ENCODE data around the gene KISS1. TPM values are rescaled to one million over a fixed set of nuclear protein-coding genes. Genes with fewer than 3 reads are reported as not detected.

Gene KISS1
- polyA plus RNA-seq, 1 of the 3 experiments (the other 2 are of a cell fraction), result 0.10 TPM

- H3K9ac ChIP-seq, result no peak overlapping the region
- no peaks in the 10 kb centered on the region for H4K20me1 ChIP-seq (ENCODE audit: insufficient read depth)
- no peaks in the 10 kb centered on the region for H3K9me2 ChIP-seq
- no peaks in the 10 kb centered on the region; the same call in 1 of the 2 replicates for H3K27me3 ChIP-seq (ENCODE audit: insufficient read depth)
- H3K36me3 ChIP-seq (replicated peaks in 1 of 2; ENCODE audit: control insufficient read depth in 1 of 2, insufficient read depth in 2 of 2, low read length in 1 of 2), result no peaks in the 10 kb centered on the region
- no peak overlapping the region for H3K27ac ChIP-seq (ENCODE audit: low read depth in 2 of 2, low read length in 1 of 2)
- no peaks in the 10 kb centered on the region for H3F3A ChIP-seq (replicated peaks; ENCODE audit: insufficient read depth)
- no peak overlapping the region for H3K4me3 ChIP-seq (ENCODE audit: low read depth in 2 of 2, low read length in 1 of 2)
- TF ChIP-seq NRF1 (IDR thresholded peaks at IDR 0.05; ENCODE audit: low read depth, low read length), result no peak
- no peak for TF ChIP-seq USF2 (IDR thresholded peaks at IDR 0.05; ENCODE audit: borderline replicate concordance, low read depth, low read length)
- TF ChIP-seq GATA2 (CRISPR knock-in tag; IDR thresholded peaks at IDR 0.05), result no peak
- no peak for TF ChIP-seq CTCF (IDR thresholded peaks at IDR 0.05)
- no peak for TF ChIP-seq POLR2AphosphoS5 (IDR thresholded peaks at IDR 0.05; ENCODE audit: low read depth, low read length)
- TF ChIP-seq FOSL2 (IDR thresholded peaks at IDR 0.05; ENCODE audit: borderline replicate concordance, low read depth), result no peak
- TF ChIP-seq PBX3 (IDR thresholded peaks at IDR 0.05), result no peak
- no peak for TF ChIP-seq SMC3 (IDR thresholded peaks at IDR 0.05; ENCODE audit: low read depth, low read length)
- H2AFZ ChIP-seq (ENCODE audit: low read depth), result no peak overlapping the region
- 66% methylated on average over 4 of the region's 7 CpGs for WGBS (ENCODE audit: low lambda C conversion rate)
- CTCF ChIA-PET, result interaction anchor here (0.8 to 4.9 kb wide), 8 partner anchors 15 to 172 kb away, joined by 3 to 31 read pairs (median 6); partner anchors contain the start of genes GOLT1A and REN
- DNase-seq, result no peak
- no peaks in the 10 kb centered on the region for H3K79me2 ChIP-seq (ENCODE audit: insufficient read depth)
- POLR2A ChIA-PET, result no interaction called here
- no peak overlapping the region for H3K4me2 ChIP-seq
- no peaks in the 10 kb centered on the region for H3K9me3 ChIP-seq
- peaks cover 0 to 12% of the 10 kb centered on the region in 2 experiments; a peak in 2 of 4 replicates for H3K4me1 ChIP-seq (ENCODE audit: control insufficient read depth in 1 of 2, insufficient read depth in 2 of 2, low read depth in 1 of 2, low read length in 1 of 2)
Measured at GRCh38 chr1:204191456-204191855, 4.8 kb downstream of the KISS1 start.

- Histone ChIP-seq H3K79me2 (ENCODE audit: insufficient read depth) (no peaks in the 10 kb centered on the region), H3K9me3 (no peaks in the 10 kb centered on the region), H3K4me2 (no peak overlapping the region), H4K20me1 (ENCODE audit: insufficient read depth) (no peaks in the 10 kb centered on the region), H3K27ac (ENCODE audit: low read depth in 2 of 2, low read length in 1 of 2) (no peak overlapping the region), H3K4me3 (ENCODE audit: low read depth in 2 of 2, low read length in 1 of 2) (no peak overlapping the region), H3K36me3 (replicated peaks in 1 of 2; ENCODE audit: control insufficient read depth in 1 of 2, insufficient read depth in 2 of 2, low read length in 1 of 2) (no peaks in the 10 kb centered on the region), H3F3A (replicated peaks; ENCODE audit: insufficient read depth) (no peaks in the 10 kb centered on the region), H3K4me1 (ENCODE audit: control insufficient read depth in 1 of 2, insufficient read depth in 2 of 2, low read depth in 1 of 2, low read length in 1 of 2) (peaks cover 0 to 4% of the 10 kb centered on the region in 2 experiments; a peak in 2 of 4 replicates), H3K9me2 (no peaks in the 10 kb centered on the region), H3K27me3 (ENCODE audit: insufficient read depth) (no peaks in the 10 kb centered on the region; the same call in 1 of the 2 replicates), H2AFZ (ENCODE audit: low read depth) (no peak overlapping the region), H3K9ac (no peak overlapping the region)
- TF ChIP-seq MAX (IDR thresholded peaks at IDR 0.05; ENCODE audit: low read depth) (no peak), TAF1 (IDR thresholded peaks at IDR 0.05; ENCODE audit: borderline replicate concordance, low read depth, low read length) (no peak), CTCF (IDR thresholded peaks at IDR 0.05) (no peak), RXRA (IDR thresholded peaks at IDR 0.05; ENCODE audit: borderline replicate concordance, low read depth) (no peak), TCF12 (IDR thresholded peaks at IDR 0.05) (no peak), IRF3 (IDR thresholded peaks at IDR 0.05; ENCODE audit: low read depth, low read length) (no peak)
- ChIA-PET POLR2A (no interaction called here), CTCF (interaction anchor here (0.8 to 4.9 kb wide), 8 partner anchors 16 to 208 kb away, joined by 3 to 31 read pairs (median 6); partner anchors contain the start of genes GOLT1A and REN)
- no peak for DNase-seq
- 76% methylated on average over 34 of the region's 44 CpGs for WGBS (ENCODE audit: low lambda C conversion rate)
Measured at GRCh38 chr1:204190212-204191211, 5.8 kb downstream of the KISS1 start.

All from SK-N-SH (cell line).